Spleen (tissue), 11 donors: ENCODE data around the gene GIMAP4. TPM values are rescaled to one million over a fixed set of nuclear protein-coding genes. Genes with fewer than 3 reads are reported as not detected.
A peak's percentile ranks its signal among the peaks of the same experiment; 100 is the strongest.
"Not testable (repeated sequence)": the region's sequence is repeated elsewhere in the genome, so short reads cannot be mapped to it uniquely, and the experiment has no call there.

Source experiments
- DNase-seq: peaks from one replicate; pipeline ENCODE4 v3.0.0-alpha.2; 2020
- H3K27ac ChIP-seq, 8 donors: fragments of 200-600 bp; sonication (generic) in 7 of 8; 1 replicate in 4 of 8; 2 replicates in 4 of 8; pipeline versions ENCODE4 v1.5.0 to v1.8.0; 2016 to 2021; ENCODE audit warnings: inconsistent platforms in 4 of 8, mild to moderate bottlenecking in 4 of 8, moderate library complexity in 1 of 8
- H3K27me3 ChIP-seq, 7 donors: fragments of 200-600 bp; sonication (generic) in 6 of 7; replicated peaks in 1 of 7; 1 replicate in 4 of 7; 2 replicates in 3 of 7; pipeline versions ENCODE4 v1.5.0 to v1.8.0; 2016 to 2021; ENCODE audit warnings: inconsistent platforms in 3 of 7, mild to moderate bottlenecking in 1 of 7
- H3K36me3 ChIP-seq, 6 donors: fragments of 200-600 bp; sonication (generic) in 5 of 6; 1 replicate in 4 of 6; 2 replicates in 2 of 6; pipeline versions ENCODE4 v1.5.0 to v1.8.0; 2016 to 2021; ENCODE audit warnings: inconsistent platforms in 2 of 6
- H3K4me1 ChIP-seq, 6 donors: fragments of 200-600 bp; sonication (generic) in 5 of 6; 1 replicate in 3 of 6; 2 replicates in 3 of 6; pipeline versions ENCODE4 v1.5.0 to v1.8.0; 2016 to 2021; ENCODE audit warnings: inconsistent platforms in 3 of 6
- H3K4me3 ChIP-seq, 8 donors: fragments of 200-600 bp; sonication (generic) in 7 of 8; 1 replicate in 4 of 8; 2 replicates in 4 of 8; pipeline versions ENCODE4 v1.5.0 to v1.8.0; 2016 to 2021; ENCODE audit warnings: inconsistent platforms in 4 of 8, mild to moderate bottlenecking in 4 of 8, moderate library complexity in 2 of 8
- H3K9me3 ChIP-seq, 8 donors: fragments of 200-600 bp; sonication (generic) in 7 of 8; 1 replicate in 4 of 8; 2 replicates in 4 of 8; pipeline versions ENCODE4 v1.5.0 to v1.8.0; 2016 to 2021; ENCODE audit warnings: inconsistent platforms in 4 of 8
- POLR2A ChIP-seq, 3 donors: fragments of 450-650 bp; IDR thresholded peaks; one replicate each; pipeline ENCODE4 v1.5.1; 2017; ENCODE audit warnings: antibody characterized with exemption in 3 of 3, mild to moderate bottlenecking in 1 of 3
- POLR2AphosphoS5 ChIP-seq, 3 donors: sonication (generic); formaldehyde crosslinking; IDR thresholded peaks; one replicate each; pipeline ENCODE4 v1.5.1; 2017; ENCODE audit warnings: antibody characterized with exemption in 3 of 3
- WGBS, 5 donors: extraction: QIAGEN DNeasy Blood & Tissue Kit in 3 of 5; methylation state at CpG; one replicate each; pipeline versions ENCODE4 v1.1.5 to v1.1.7; 2013 to 2018; 5-methylcytosine and 5-hydroxymethylcytosine counted together
- intact Hi-C: fragments of 100-400 bp; cut with DNase I; formaldehyde crosslinking; loops from one replicate; pipeline ENCODE4 v1.15.0; 2023; ENCODE audit warnings: low total_unique reads
- polyA plus RNA-seq, 3 donors: library from polyadenylated mRNA; stranded (reverse); fragments of 200-250 nt; gene quantifications; one replicate each; pipeline ENCODE4 v1.2.1, GENCODE V29; 2013
- total RNA-seq, 7 donors: library from RNA; depleted of rRNA in 3 of 7; stranded (reverse); fragments of >200 nt in 3 of 7; fragmentation: NEBNext Ultra II Directional in 4 of 7; extraction: Animal tissue kit (Norgen Biotek cat#: 25700) in 4 of 7; gene quantifications; one replicate each; pipeline versions ENCODE4 v1.1.0 to v1.2.1, GENCODE V29; 2016 to 2021
- TF ChIP-seq, protein P1 (sequence below), 11 experiments: fragments of 200-600 bp in 7 of 11; fragments of 450-650 bp in 4 of 11; sonication (generic) in 4 of 11; IDR thresholded peaks in 8 of 11; conservative IDR thresholded peaks in 3 of 11; 1 replicate in 7 of 11; 2 replicates in 4 of 11; pipeline versions ENCODE4 v1.4.0 to v1.8.0; 2016 to 2021; ENCODE audit warnings: antibody characterized with exemption in 11 of 11, inconsistent platforms in 4 of 11, mild to moderate bottlenecking in 1 of 11
- donor health status: healthy with polysubstance abuse.
- donor health status: DM: no; HTN: no; CAD: no; lungs with moderate emphysema.
- donor health status: DM: no; HTN: no; CAD: no.
- donor health status: Bipolar disorder and iron deficiency.
- donor health status: healthy.
- donor health status: DM: no; HTN: no; CAD: no.
- donor health status: DM: yes; HTN: yes; CAD: no.

The GIMAP4 gene
- total and polyA plus RNA-seq, 10 donors: 35.9 to 214 (median 169) TPM

DNA sequence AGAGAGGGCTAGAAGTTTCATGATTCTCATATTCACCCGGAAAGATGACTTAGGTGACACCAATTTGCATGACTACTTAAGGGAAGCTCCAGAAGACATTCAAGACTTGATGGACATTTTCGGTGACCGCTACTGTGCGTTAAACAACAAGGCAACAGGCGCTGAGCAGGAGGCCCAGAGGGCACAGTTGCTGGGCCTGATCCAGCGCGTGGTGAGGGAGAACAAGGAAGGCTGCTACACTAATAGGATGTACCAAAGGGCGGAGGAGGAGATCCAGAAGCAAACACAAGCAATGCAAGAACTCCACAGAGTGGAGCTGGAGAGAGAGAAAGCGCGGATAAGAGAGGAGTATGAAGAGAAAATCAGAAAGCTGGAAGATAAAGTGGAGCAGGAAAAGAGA lies 5.3 kb downstream of the GIMAP4 start:
- Histone ChIP-seq H3K36me3 (peaks cover 6 to 45% (median 35%) of the 10 kb centered on the region in 6 donors), H3K4me3 (peak overlapping the region in 1 of 8 donors; percentile 76), H3K27ac (peak overlapping the region in 2 of 8 donors; percentile 1 to 90), H3K9me3 (peaks cover 0 to 75% (median 30%) of the 10 kb centered on the region in 8 donors), H3K4me1 (peaks cover 10 to 43% (median 26%) of the 10 kb centered on the region in 6 donors), H3K27me3 (no peaks in the 10 kb centered on the region)
- intact Hi-C loops: loop anchor here (5.0 kb wide), 1 partner anchor 115 kb away; no protein-coding TSS in a partner anchor
- peak; percentile 61 for DNase-seq
- TF ChIP-seq, protein P1, sequence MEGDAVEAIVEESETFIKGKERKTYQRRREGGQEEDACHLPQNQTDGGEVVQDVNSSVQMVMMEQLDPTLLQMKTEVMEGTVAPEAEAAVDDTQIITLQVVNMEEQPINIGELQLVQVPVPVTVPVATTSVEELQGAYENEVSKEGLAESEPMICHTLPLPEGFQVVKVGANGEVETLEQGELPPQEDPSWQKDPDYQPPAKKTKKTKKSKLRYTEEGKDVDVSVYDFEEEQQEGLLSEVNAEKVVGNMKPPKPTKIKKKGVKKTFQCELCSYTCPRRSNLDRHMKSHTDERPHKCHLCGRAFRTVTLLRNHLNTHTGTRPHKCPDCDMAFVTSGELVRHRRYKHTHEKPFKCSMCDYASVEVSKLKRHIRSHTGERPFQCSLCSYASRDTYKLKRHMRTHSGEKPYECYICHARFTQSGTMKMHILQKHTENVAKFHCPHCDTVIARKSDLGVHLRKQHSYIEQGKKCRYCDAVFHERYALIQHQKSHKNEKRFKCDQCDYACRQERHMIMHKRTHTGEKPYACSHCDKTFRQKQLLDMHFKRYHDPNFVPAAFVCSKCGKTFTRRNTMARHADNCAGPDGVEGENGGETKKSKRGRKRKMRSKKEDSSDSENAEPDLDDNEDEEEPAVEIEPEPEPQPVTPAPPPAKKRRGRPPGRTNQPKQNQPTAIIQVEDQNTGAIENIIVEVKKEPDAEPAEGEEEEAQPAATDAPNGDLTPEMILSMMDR (IDR thresholded peaks at IDR 0.05 in 8 of 11, conservative IDR thresholded peaks at IDR 0.05 in 3 of 11): no peak
- TF ChIP-seq POLR2AphosphoS5 (IDR thresholded peaks at IDR 0.05): peak in 2 of 3 donors; percentile 40 to 43
- WGBS, 5 donors: 92 to 98% (median 95%) methylated on average over 10 of the region's 10 CpGs

DNA sequence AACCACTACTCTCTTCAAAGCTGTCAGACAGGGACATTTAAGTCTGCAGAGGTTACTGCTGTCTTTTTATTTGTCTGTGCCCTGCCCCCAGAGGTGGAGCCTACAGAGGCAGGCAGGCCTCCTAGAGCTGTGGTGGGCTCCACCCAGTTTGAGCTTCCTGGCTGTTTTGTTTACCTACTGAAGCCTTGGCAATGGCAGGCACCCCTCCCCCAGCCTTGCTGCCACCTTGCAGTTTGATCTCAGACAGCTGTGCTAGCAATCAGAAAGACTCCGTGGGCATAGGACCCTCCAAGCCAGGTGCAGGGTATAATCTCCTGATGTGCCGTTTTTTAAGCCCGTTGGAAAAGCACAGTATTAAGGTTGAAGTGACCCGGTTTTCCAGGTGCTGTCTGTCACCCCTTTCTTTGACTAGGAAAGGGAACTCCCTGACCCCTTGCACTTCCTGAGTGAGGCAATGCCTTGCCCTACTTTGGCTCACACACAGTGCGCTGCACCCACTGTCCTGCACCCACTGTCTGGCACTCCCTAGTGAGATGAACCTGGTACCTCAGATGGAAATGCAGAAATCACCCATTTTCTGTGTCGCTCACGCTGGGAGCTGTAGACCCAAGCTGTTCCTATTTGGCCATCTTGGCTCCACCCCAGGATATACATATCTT lies 12.9 kb downstream of the GIMAP4 start:
- WGBS, 5 donors: 57 to 72% (median 64%) methylated on average over 7 of the region's 7 CpGs
- H3K4me3 ChIP-seq, intact Hi-C loops, H3K36me3 ChIP-seq, H3K27me3 ChIP-seq: not testable (repeated sequence)
- Histone ChIP-seq H3K27ac (peak overlapping the region in 3 of 8 donors; percentile 8 to 30 (median 15)), H3K9me3 (peaks cover 0 to 58% (median 18%) of the 10 kb centered on the region in 8 donors), H3K4me1 (peaks cover 0 to 19% (median 4%) of the 10 kb centered on the region in 6 donors)
- TF ChIP-seq POLR2AphosphoS5 (IDR thresholded peaks at IDR 0.05): peak in 1 of 3 donors; percentile 49
- DNase-seq: peak; percentile 79

DNA sequence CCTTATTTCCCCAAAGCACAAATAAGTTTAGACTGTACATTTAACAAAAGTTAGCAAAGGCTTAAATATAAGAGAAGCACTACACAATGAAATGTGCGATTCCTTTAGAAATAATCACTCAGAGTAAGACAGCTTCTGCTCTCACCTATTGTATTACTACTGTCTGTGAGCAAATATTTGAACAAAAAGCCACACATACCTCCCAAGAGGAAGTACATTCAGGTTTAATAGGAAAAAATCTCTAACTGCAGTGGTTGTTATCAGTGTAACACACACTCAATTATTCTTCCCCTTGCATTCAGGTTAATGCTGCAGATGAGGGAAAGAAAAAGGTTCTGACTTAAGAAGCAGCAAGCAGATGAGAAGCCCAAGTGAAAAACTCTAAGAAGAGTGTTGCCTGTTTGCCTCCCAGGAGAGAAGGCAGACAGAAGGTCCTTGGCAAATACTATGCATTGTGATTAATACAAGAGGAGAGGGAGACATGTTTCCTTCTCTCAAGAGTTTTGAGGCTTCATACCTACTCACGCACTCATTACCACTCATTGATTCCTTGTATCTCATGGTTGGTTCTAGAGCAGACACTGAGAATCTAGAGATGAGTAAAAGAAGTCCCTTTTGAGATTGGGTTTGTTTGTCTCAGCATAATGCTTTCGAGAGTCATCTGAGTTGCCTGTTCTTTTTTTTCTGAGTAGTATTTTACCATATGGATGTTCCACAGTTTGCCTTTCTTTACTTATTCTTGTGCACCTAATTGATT lies 13.6 kb downstream of the GIMAP4 start:
- Histone ChIP-seq H3K9me3 (peaks cover 0 to 51% (median 17%) of the 10 kb centered on the region in 8 donors), H3K4me3 (no peak overlapping the region), H3K27me3 (no peaks in the 10 kb centered on the region), H3K4me1 (peaks cover 0 to 27% (median 11%) of the 10 kb centered on the region in 6 donors), H3K36me3 (no peaks in the 10 kb centered on the region), H3K27ac (peak overlapping the region in 3 of 8 donors; percentile 8 to 30 (median 15))
- 60 to 83% (median 76%) methylated on average over 3 of the region's 3 CpGs for WGBS, 5 donors
- TF ChIP-seq POLR2AphosphoS5 (IDR thresholded peaks at IDR 0.05) (no peak), POLR2A (IDR thresholded peaks at IDR 0.05) (no peak)
- TF ChIP-seq, protein P1 (IDR thresholded peaks at IDR 0.05 in 8 of 11, conservative IDR thresholded peaks at IDR 0.05 in 3 of 11): no peak
- intact Hi-C loops: no loop called here
- DNase-seq: no peak

DNA sequence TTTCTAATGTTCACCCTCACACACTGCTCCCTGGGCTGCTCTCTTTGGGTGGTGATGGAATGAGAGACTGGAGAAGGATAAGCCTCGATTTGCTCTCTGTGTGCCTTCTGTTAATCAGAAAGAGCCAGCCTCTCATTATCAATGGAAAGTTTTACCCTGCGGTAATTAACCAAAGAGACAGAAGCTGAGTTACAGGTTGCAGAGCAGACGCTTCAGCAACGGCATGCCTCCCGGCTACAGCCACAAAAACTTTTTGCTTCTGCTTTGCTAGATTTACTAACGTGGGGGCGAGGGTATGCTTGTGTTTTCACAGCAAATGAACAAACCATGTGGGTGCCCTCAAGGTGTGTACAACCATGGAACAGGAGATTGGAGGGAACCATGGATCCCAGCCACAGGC lies 18.0 kb downstream of the GIMAP4 start:
- H3K9me3 ChIP-seq: peaks cover 0 to 28% (median 15%) of the 10 kb centered on the region in 8 donors
- WGBS, 5 donors: 83 to 92% (median 87%) methylated on average over 7 of the region's 7 CpGs
- H3K36me3 ChIP-seq: no peaks in the 10 kb centered on the region
- no peak overlapping the region for H3K4me3 ChIP-seq
- TF ChIP-seq POLR2AphosphoS5 (IDR thresholded peaks at IDR 0.05) (no peak), POLR2A (IDR thresholded peaks at IDR 0.05) (no peak)
- TF ChIP-seq, protein P1 (IDR thresholded peaks at IDR 0.05 in 8 of 11, conservative IDR thresholded peaks at IDR 0.05 in 3 of 11): no peak
- intact Hi-C loops: no loop called here
- no peaks in the 10 kb centered on the region for H3K27me3 ChIP-seq
- H3K4me1 ChIP-seq: peaks cover 10 to 42% (median 27%) of the 10 kb centered on the region in 6 donors
- DNase-seq: no peak
- H3K27ac ChIP-seq: peak overlapping the region in 7 of 8 donors; percentile 75 to 85 (median 82)
